Astrocyte of the hippocampus (primary cell): Measurements from ENCODE around the gene ZBTB3.
"Not testable (repeated sequence)": the region's sequence is repeated elsewhere in the genome, so short reads cannot be mapped to it uniquely, and the experiment has no call there.

ENCODE experiments used
- DNase-seq: peaks from one replicate; pipeline ENCODE4 v3.0.0; 2011; ENCODE audit warnings: low read depth, low spot score

Gene ZBTB3

DNA sequence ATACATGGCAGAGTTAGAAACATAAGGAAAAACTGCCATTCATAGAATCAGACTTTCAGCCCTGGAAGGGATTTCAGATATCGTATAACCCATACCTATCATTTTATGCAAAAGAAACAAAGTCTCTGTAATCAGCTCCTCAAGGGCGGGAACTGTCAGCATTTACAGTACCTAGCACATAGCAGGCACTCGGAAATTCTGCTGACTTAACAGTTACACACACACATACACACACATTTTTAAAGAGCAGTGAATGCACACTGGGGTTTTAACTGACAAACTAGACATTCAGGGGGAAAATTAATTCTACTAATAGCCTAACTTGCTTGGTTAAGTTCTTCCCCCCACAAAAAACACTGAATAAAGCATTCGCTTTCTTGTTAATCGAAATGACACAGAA lies 37.8 kb downstream of the ZBTB3 start:
- DNase-seq: no peak

DNA sequence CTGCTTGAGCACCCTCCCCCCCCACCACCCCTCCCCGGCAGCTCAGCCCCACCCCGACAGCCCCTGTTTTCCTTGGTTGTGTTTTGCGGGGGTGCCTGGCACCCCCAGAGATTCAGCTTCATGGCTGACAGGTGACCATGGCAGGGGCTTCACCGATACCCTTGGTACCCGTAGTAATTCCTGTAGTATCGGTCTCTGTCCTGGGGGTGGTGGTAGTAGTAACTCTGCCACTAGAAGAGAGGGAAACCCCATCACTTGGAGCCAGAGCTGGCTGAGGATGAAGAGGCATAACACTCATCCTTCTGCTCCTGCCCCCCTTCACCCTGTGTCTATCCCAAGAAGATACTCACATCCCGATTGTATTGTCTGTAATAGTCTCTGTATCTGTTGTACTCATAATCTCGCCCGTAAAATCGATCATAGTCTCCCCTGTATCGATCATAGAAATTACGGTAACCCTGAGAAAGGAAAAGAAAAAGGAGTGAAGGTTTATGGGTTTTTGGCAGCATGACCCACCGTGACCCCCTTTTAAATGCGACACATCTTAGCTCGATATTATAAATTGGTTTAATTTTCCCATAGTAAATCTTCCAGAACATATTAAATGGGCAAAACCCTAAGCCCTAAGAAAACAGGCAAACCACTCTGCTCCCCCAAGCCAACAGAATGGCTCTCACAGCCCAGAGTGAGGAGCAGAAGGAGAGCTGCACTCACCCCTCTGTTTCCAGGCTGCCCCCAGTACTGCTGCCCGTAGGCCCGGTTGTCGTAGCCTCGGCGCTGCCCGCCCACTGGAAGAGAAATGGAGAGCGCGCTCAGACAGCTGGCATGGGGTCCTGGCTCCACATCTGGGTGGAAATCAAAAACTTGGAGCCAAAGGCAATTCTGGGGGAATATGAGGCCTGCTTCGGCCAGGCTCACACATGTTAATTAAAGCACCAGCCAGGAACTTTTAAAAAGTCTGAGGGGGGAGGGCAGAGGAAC lies 38.5 kb downstream of the ZBTB3 start:
- no peak for DNase-seq

GRCh38 chr11:62713343-62713742 lies 40.6 kb downstream of the ZBTB3 start:
- no peak for DNase-seq

GRCh38 chr11:62712861-62713260 lies 41.1 kb downstream of the ZBTB3 start:
- no peak for DNase-seq

DNA sequence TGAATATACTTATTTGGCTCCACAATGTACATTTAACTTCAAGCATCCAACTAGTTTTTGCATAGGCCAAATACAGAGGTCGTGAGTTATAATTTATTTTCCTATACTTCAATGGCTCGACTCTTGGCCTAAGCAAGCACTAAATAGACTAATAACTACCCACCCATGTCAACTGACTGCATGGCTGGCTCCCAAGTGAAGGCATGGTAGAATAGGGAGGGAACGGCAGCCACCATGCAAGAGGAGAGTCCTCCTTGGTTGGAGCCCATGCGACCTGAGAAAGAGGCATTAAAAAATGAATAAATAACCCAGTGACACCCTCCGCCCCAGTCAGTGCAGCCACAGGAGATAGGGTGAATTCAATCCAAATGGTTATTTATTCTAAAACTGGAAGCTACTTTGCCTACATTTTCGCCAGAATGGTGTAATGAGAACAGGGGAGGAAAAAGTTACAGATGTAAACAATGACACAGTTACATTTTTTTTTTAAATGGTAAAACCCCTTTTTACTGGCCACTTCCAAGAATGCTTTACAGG lies 41.6 kb downstream of the ZBTB3 start:
- no peak for DNase-seq

DNA sequence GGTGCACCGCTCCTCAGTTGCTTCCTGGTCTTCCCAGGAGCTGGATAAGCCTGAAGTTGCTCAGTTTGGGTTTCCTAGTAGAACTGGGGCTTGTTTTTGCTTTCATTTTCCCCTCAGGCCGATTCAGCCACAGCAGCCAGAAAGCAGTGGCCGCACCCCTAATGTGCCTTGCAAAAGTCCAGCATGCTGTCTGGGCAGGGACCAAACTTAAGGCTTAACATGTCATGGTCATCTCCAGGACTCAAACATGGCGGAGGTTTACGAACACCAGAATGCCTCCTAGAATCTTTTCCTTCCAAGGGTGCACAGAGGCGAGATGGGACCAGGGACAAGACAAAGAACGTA lies 44.0 kb downstream of the ZBTB3 start:
- DNase-seq: no peak

DNA sequence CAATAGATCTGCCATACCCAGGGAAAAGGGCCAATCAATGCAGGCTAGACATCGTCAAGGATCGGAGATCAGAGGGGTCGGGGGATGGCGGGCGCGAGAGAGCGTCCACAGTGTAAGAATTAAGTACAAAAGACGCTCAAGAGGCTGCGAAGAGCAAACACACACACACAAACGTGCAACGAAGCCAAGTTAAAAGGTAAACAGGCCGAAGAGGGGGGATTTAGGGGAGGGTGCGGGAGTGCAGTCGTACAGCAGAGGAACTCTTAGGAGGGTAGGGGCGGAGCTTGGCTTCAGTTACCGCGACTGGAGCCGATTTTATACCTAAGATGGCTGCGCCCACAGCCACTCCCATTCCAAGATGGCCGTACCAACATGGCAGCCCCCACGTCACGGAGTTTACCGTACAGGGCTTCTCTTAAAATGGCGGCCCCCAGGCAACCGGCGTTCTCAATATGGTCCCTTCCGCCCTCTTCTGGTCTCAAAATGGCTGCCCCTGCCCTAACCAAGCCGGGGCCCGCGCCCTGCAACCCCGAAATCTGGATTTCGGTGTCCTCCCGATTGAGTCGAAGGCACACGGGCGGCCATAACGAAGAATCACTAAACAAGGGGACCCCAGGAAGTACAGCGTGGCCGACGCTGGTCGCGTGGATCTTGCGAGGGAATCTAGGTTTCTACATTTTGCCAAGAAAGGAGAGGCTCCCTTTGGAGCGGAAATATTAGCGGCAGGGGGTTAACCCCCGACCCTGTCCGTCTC lies 44.5 kb downstream of the ZBTB3 start:
- DNase-seq: peak; percentile 99

DNA sequence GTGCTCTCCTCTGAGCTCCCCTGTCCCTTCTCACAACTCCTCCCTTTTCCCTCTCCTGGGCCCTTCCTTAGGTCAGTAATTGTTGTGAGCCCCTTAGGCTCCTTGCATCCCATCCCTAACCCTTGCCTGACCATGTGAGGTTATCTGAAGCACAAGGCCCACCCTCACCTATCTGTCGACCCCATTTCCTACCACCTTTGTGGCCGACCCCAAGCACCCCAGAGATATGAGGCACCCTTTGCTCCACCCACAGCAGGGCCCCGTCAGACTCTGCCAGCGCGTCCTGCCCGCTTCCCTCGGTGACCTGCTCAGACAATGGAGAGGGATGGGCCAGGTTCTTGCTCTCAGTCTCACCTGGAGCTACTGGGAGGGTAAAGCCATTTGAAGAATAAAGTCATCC lies 45.2 kb downstream of the ZBTB3 start:
- no peak for DNase-seq

GRCh38 chr11:62708392-62708791 lies 45.6 kb downstream of the ZBTB3 start:
- no peak for DNase-seq

DNA sequence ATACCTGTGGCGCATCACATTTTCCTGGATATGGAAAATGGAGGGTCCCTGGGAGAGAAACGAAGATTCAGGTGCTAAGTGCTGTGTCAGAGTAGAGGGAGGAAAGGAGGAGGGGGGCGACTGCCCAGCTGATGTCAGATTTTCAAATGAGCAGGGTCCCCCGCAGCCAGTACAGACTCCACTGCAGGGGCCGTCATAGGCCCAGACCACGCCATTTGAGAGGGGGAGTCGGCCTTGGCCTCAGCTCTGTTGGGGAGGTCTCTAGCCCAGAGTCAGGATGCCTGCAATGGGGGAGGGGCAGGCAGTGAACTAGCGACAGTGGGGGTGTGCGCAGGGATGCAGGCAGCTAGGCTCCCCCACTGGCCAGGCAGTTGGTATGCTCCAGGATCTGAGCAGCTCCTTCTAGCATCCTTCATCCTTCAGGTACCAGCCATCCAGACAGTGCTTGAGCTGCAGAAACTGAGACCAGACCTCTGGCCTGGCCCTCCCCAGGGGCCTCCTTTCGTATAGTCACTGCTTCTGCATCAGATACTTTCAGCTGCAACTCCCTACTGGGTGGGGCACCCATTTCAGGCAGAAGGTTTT lies 46.6 kb downstream of the ZBTB3 start, which contains the start of the genes BSCL2 and GNG3:
BSCL2 (minus strand) TSS at position 148 of the 585 bp plus-strand sequence. CDS start 229 bp downstream, outside the sequence.
GNG3 (plus strand) TSS at position 400 of the 585 bp plus-strand sequence. CDS start 620 bp downstream, outside the sequence.
- DNase-seq: peak; percentile 81

- DNase-seq: no peak
Measured at GRCh38 chr11:62706850-62707247, 47.1 kb downstream of the ZBTB3 start.

DNA sequence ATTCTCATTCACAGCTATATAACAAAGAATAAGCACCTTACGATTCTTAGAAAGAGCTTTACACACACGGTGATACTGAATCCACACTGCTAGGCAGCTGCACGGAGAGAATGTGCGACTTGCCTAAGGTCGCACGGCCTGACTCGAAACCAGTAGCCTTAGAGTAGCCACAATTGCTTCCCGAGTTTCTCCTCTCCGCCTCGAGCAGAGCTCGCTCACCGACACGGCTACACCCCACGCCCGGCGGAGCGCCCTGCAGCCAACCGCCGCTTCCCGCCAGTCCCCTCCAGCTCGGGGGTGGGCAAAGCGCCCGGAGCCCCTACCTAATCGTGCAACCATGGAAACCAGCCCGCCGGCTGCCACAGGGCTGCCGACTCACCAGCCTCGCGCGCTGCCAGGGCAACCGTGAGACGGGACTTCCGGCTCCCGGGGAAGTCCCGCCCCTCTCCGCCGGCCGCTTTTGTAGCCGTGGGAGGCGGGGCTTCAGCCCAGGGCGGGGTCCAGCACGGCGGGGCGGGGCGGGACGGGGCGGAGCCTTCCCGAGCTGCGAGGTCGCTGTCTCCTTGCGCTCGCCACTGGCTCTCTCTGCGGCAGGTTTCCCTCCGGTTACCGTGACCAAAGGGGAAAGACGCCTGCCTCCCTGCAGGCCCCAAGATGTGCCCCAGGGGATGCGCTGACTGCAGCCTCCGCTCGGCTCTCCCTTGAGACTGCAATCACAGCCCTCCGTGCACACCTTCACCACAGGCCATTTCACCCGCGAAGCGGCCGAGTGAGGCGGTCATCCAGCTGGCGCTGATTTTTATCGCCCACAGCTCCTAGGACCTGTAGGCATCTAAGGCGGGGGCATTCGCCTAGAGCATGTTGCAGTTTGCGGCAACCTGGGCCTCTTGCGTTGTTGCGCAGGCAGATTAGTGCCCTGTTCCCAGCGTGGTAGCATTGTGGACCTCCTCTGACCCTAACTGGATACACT lies 47.8 kb downstream of the ZBTB3 start:
- peak; percentile 99 for DNase-seq

GRCh38 chr11:62705413-62705812 lies 48.5 kb downstream of the ZBTB3 start:
- DNase-seq: peak; percentile 32

GRCh38 chr11:62703921-62704320 lies 50.0 kb downstream of the ZBTB3 start:
- DNase-seq: not testable (repeated sequence)

- DNase-seq: no peak
Measured at GRCh38 chr11:62702246-62702645, 51.7 kb downstream of the ZBTB3 start.
